HEK293T (cell line): Measurements from ENCODE around the gene TTC33.

Experiments
- ELF4 ChIP-seq: fragments of 450-650 bp; IDR thresholded peaks from 2 replicates; pipeline ENCODE4 v1.6.1; 2017; ENCODE audit warnings: antibody characterized with exemption
- FOXA1 ChIP-seq: fragments of 450-650 bp; IDR thresholded peaks from 2 replicates; pipeline ENCODE4 v1.6.1; 2016; ENCODE audit warnings: mild to moderate bottlenecking
- FOXK2 ChIP-seq: fragments of 450-650 bp; IDR thresholded peaks from 2 replicates; pipeline ENCODE4 v1.6.1; 2016; ENCODE audit warnings: mild to moderate bottlenecking
- FOXM1 ChIP-seq: fragments of 450-650 bp; IDR thresholded peaks from 2 replicates; pipeline ENCODE4 v1.6.1; 2017; ENCODE audit warnings: mild to moderate bottlenecking, borderline replicate concordance
- HDGF ChIP-seq: fragments of 450-650 bp; IDR thresholded peaks from 2 replicates; pipeline ENCODE4 v1.6.1; 2017; ENCODE audit warnings: antibody characterized with exemption, borderline replicate concordance
- SP1 ChIP-seq: fragments of 450-650 bp; IDR thresholded peaks from 2 replicates; pipeline ENCODE4 v1.6.1; 2017
- SUZ12 ChIP-seq: fragments of 450-650 bp; IDR thresholded peaks from 2 replicates; pipeline ENCODE4 v1.6.1; 2016; ENCODE audit warnings: mild to moderate bottlenecking
- TARDBP ChIP-seq: fragments of 450-650 bp; IDR thresholded peaks from 2 replicates; pipeline ENCODE4 v1.6.1; 2016
- ZNF384 ChIP-seq: fragments of 450-650 bp; IDR thresholded peaks from 2 replicates; pipeline ENCODE4 v1.6.1; 2016

DNA sequence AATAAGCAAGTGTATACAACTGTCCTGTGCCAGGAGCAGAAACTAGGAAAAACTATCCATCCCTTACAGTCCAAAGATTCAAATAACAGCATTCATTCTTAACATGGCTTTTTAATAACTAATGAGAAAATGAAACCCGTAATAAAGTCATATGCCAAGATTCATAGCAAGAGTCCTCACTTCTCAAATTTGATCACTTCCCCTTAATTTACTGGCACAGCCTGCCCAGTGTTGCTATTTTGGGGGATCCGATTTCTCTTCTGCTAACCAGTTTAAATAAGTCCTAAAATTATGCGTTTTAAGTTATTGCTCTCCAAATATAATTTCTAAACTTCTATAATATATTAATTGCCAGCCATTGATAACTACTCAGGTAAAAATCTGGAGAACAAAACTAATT is 253.0 kb downstream of the TTC33 start:
- no peak for TF ChIP-seq FOXK2
- no peak for TF ChIP-seq ELF4
- TF ChIP-seq FOXA1: no peak
- no peak for TF ChIP-seq FOXM1
- no peak for TF ChIP-seq SUZ12
- no peak for TF ChIP-seq ZNF384
- TF ChIP-seq SP1: no peak
- no peak for TF ChIP-seq TARDBP
- TF ChIP-seq HDGF: no peak
